Measurements from ENCODE around the gene PLD1.

Gene PLD1

DNA sequence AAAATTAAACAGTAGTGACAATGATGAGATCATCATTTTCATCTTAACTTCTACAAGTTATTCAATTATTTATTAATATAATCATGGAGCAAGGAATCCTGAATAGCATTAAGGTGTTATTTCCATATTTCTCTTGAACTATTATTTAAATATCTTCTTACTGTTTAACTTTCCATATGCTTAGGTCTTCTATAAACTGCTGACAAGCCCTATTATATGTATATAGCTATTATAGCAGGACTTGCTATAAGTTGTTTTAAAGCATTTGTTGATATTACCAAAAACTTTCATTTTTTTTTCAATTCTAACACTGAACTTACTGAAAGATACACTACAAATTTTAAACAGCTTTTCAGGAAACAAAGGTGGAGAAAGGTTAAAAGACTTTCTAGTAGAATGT, 76.7 kb downstream of the PLD1 start:
- peaks cover 0 to 5% of the 10 kb centered on the region in 2 experiments; a peak in 1 of 3 replicates for H3K36me3 ChIP-seq (ENCODE audit: control insufficient read depth in 2 of 2, insufficient read depth in 1 of 2, low read length in 2 of 2)
- no peaks in the 10 kb centered on the region for H3K9me3 ChIP-seq (ENCODE audit: control insufficient read depth, insufficient read depth, low read depth, low read length)
- ChIA-PET POLR2A (no interaction called here), CTCF (no interaction called here)
- H3K4me1 ChIP-seq (ENCODE audit: control insufficient read depth, insufficient read depth, low read length) = no peaks in the 10 kb centered on the region
- no peak overlapping the region for H3K4me3 ChIP-seq (ENCODE audit: low read depth, low read length)
- TF ChIP-seq, protein P1, sequence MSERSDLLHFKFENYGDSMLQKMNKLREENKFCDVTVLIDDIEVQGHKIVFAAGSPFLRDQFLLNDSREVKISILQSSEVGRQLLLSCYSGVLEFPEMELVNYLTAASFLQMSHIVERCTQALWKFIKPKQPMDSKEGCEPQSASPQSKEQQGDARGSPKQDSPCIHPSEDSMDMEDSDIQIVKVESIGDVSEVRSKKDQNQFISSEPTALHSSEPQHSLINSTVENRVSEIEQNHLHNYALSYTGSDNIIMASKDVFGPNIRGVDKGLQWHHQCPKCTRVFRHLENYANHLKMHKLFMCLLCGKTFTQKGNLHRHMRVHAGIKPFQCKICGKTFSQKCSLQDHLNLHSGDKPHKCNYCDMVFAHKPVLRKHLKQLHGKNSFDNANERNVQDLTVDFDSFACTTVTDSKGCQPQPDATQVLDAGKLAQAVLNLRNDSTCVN (tag by site-specific recombination; optimal IDR thresholded peaks at IDR 0.05) = no peak
- TF ChIP-seq, protein P2, sequence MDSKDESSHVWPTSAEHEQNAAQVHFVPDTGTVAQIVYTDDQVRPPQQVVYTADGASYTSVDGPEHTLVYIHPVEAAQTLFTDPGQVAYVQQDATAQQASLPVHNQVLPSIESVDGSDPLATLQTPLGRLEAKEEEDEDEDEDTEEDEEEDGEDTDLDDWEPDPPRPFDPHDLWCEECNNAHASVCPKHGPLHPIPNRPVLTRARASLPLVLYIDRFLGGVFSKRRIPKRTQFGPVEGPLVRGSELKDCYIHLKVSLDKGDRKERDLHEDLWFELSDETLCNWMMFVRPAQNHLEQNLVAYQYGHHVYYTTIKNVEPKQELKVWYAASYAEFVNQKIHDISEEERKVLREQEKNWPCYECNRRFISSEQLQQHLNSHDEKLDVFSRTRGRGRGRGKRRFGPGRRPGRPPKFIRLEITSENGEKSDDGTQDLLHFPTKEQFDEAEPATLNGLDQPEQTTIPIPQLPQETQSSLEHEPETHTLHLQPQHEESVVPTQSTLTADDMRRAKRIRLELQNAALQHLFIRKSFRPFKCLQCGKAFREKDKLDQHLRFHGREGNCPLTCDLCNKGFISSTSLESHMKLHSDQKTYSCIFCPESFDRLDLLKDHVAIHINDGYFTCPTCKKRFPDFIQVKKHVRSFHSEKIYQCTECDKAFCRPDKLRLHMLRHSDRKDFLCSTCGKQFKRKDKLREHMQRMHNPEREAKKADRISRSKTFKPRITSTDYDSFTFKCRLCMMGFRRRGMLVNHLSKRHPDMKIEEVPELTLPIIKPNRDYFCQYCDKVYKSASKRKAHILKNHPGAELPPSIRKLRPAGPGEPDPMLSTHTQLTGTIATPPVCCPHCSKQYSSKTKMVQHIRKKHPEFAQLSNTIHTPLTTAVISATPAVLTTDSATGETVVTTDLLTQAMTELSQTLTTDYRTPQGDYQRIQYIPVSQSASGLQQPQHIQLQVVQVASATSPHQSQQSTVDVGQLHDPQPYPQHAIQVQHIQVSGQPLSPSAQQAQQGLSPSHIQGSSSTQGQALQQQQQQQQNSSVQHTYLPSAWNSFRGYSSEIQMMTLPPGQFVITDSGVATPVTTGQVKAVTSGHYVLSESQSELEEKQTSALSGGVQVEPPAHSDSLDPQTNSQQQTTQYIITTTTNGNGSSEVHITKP (tag by site-specific recombination; IDR thresholded peaks at IDR 0.05) = no peak
- TF ChIP-seq, protein P3, sequence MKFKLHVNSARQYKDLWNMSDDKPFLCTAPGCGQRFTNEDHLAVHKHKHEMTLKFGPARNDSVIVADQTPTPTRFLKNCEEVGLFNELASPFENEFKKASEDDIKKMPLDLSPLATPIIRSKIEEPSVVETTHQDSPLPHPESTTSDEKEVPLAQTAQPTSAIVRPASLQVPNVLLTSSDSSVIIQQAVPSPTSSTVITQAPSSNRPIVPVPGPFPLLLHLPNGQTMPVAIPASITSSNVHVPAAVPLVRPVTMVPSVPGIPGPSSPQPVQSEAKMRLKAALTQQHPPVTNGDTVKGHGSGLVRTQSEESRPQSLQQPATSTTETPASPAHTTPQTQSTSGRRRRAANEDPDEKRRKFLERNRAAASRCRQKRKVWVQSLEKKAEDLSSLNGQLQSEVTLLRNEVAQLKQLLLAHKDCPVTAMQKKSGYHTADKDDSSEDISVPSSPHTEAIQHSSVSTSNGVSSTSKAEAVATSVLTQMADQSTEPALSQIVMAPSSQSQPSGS (tag by site-specific recombination; IDR thresholded peaks at IDR 0.05; ENCODE audit: low read depth) = peak; percentile 42; the same call in 1 of the 2 replicates
- no peak overlapping the region for H3K27ac ChIP-seq (ENCODE audit: extremely low read depth, low read depth, low read length)

DNA sequence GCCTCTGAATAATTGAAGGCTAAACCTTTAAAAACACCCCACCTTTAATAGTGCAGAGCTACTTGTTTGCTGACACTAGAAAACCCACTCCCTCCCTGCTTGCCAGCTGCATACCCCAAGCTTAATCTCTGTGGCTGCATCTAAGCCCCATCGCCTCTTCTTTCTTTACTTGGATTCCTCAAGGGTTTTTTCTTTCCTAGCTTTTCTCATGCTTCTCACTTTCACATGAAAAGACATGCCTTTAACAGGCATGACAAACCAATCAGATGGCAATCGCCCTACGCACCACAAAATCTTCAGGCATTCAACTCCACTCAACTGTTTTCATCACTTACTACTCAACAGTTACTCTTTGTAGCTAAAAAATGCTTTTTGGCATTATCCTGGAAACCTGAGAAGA, 77.5 kb downstream of the PLD1 start:
- Histone ChIP-seq H3K9me3 (ENCODE audit: control insufficient read depth, insufficient read depth, low read depth, low read length) (no peaks in the 10 kb centered on the region), H3K27ac (ENCODE audit: extremely low read depth, low read depth, low read length) (no peak overlapping the region), H3K4me3 (ENCODE audit: low read depth, low read length) (no peak overlapping the region), H3K36me3 (ENCODE audit: control insufficient read depth in 2 of 2, insufficient read depth in 1 of 2, low read length in 2 of 2) (peaks cover 0 to 5% of the 10 kb centered on the region in 2 experiments; a peak in 1 of 3 replicates), H3K4me1 (ENCODE audit: control insufficient read depth, insufficient read depth, low read length) (no peaks in the 10 kb centered on the region)
- ChIA-PET CTCF (no interaction called here), POLR2A (no interaction called here)
- TF ChIP-seq ZNF138 (tag by site-specific recombination; IDR thresholded peaks at IDR 0.05; ENCODE audit: borderline replicate concordance) (no peak), GLIS2 (tag by site-specific recombination; IDR thresholded peaks at IDR 0.05) (no peak), ZXDB (tag by site-specific recombination; IDR thresholded peaks at IDR 0.05) (no peak), ZNF548 (tag by site-specific recombination; IDR thresholded peaks at IDR 0.05) (no peak), ZBTB21 (tag by site-specific recombination; IDR thresholded peaks at IDR 0.05) (no peak), ZNF416 (tag by site-specific recombination; IDR thresholded peaks at IDR 0.05) (no peak)
- TF ChIP-seq, protein P4, sequence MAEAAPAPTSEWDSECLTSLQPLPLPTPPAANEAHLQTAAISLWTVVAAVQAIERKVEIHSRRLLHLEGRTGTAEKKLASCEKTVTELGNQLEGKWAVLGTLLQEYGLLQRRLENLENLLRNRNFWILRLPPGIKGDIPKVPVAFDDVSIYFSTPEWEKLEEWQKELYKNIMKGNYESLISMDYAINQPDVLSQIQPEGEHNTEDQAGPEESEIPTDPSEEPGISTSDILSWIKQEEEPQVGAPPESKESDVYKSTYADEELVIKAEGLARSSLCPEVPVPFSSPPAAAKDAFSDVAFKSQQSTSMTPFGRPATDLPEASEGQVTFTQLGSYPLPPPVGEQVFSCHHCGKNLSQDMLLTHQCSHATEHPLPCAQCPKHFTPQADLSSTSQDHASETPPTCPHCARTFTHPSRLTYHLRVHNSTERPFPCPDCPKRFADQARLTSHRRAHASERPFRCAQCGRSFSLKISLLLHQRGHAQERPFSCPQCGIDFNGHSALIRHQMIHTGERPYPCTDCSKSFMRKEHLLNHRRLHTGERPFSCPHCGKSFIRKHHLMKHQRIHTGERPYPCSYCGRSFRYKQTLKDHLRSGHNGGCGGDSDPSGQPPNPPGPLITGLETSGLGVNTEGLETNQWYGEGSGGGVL (tag by site-specific recombination; IDR thresholded peaks at IDR 0.05) = no peak
- TF ChIP-seq, protein P5, sequence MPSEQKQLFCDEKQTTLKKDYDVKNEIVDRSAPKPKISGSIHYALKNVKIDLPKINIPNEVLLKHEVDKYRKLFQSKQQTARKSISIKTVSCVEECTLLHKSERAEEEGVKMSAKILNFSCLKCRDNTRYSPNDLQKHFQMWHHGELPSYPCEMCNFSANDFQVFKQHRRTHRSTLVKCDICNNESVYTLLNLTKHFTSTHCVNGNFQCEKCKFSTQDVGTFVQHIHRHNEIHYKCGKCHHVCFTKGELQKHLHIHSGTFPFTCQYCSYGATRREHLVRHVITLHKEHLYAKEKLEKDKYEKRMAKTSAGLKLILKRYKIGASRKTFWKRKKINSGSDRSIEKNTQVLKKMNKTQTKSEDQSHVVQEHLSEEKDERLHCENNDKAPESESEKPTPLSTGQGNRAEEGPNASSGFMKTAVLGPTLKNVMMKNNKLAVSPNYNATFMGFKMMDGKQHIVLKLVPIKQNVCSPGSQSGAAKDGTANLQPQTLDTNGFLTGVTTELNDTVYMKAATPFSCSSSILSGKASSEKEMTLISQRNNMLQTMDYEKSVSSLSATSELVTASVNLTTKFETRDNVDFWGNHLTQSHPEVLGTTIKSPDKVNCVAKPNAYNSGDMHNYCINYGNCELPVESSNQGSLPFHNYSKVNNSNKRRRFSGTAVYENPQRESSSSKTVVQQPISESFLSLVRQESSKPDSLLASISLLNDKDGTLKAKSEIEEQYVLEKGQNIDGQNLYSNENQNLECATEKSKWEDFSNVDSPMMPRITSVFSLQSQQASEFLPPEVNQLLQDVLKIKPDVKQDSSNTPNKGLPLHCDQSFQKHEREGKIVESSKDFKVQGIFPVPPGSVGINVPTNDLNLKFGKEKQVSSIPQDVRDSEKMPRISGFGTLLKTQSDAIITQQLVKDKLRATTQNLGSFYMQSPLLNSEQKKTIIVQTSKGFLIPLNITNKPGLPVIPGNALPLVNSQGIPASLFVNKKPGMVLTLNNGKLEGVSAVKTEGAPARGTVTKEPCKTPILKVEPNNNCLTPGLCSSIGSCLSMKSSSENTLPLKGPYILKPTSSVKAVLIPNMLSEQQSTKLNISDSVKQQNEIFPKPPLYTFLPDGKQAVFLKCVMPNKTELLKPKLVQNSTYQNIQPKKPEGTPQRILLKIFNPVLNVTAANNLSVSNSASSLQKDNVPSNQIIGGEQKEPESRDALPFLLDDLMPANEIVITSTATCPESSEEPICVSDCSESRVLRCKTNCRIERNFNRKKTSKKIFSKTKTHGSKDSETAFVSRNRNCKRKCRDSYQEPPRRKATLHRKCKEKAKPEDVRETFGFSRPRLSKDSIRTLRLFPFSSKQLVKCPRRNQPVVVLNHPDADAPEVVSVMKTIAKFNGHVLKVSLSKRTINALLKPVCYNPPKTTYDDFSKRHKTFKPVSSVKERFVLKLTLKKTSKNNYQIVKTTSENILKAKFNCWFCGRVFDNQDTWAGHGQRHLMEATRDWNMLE (tag by site-specific recombination; conservative IDR thresholded peaks at IDR 0.05; ENCODE audit: low read depth) = no peak

All from HEK293 (cell line).